Caco-2 (cell line): Measurements from ENCODE around the gene GLMP. TPM values are rescaled to one million over a fixed set of nuclear protein-coding genes. Genes with fewer than 3 reads are reported as not detected.

ENCODE experiments used
- BruUV-seq: library from RNA; stranded (reverse); fragments of 400-500 nt; replicated peaks from 2 replicates; lab custom pipeline; 2021; lab: Mats Ljungman, UMichigan
- CTCF ChIA-PET: fragments of 300-600 bp; sonication (Branson Sonifier 250); formaldehyde crosslinking; loops from one replicate; lab custom pipeline; 2022; ENCODE audit warnings: antibody characterized with exemption; lab: Charles Lee
- POLR2A ChIA-PET: fragments of 300-600 bp; sonication (Branson Sonifier 250); formaldehyde crosslinking; loops from one replicate; lab custom pipeline; 2022; ENCODE audit warnings: antibody characterized with exemption; lab: Charles Lee
- DNase-seq, 2 experiments: peaks; one replicate each; pipeline versions ENCODE4 v3.0.0 to v3.0.0-alpha.2; 2020 to 2022
- H3K27me3 ChIP-seq: replicated peaks from 2 replicates; pipeline ENCODE4 v1.6.0; 2011; ENCODE audit warnings: low read length; ENCODE audit not compliant: control insufficient read depth, insufficient read depth
- H3K36me3 ChIP-seq: 2 replicates; pipeline ENCODE4 v1.5.1; 2011; ENCODE audit warnings: low read length; ENCODE audit not compliant: control insufficient read depth, insufficient read depth
- H3K4me1 ChIP-seq: fragments of 250-450 bp; sonication (Bioruptor Pico); 2 replicates; pipeline ENCODE4 v1.5.1; 2020; ENCODE audit warnings: mild to moderate bottlenecking
- H3K4me3 ChIP-seq: 2 replicates; pipeline ENCODE4 v1.5.1; 2011; ENCODE audit warnings: low read depth, mild to moderate bottlenecking, control low read depth, low read length
- H3K9me3 ChIP-seq: fragments of 250-450 bp; sonication (Bioruptor Pico); 2 replicates; pipeline ENCODE4 v1.5.1; 2020; ENCODE audit warnings: mild to moderate bottlenecking, moderate library complexity
- H3K27ac Mint-ChIP-seq: one replicate; pipeline ENCODE4 v1.8.0; 2022; ENCODE audit warnings: mixed read lengths; ENCODE audit not compliant: unreplicated experiment
- H3K27me3 Mint-ChIP-seq: one replicate; pipeline ENCODE4 v1.8.0; 2022; ENCODE audit warnings: mixed read lengths; ENCODE audit not compliant: insufficient read depth, unreplicated experiment
- H3K36me3 Mint-ChIP-seq: one replicate; pipeline ENCODE4 v1.8.0; 2022; ENCODE audit warnings: mild to moderate bottlenecking, mixed read lengths; ENCODE audit not compliant: insufficient read depth, unreplicated experiment
- H3K4me1 Mint-ChIP-seq: one replicate; pipeline ENCODE4 v1.8.0; 2022; ENCODE audit warnings: low read depth, mixed read lengths; ENCODE audit not compliant: unreplicated experiment
- H3K4me3 Mint-ChIP-seq: one replicate; pipeline ENCODE4 v1.8.0; 2022; ENCODE audit warnings: mild to moderate bottlenecking, moderate library complexity, mixed read lengths; ENCODE audit not compliant: unreplicated experiment
- H3K9me3 Mint-ChIP-seq: one replicate; pipeline ENCODE4 v1.8.0; 2022; ENCODE audit warnings: mixed read lengths; ENCODE audit not compliant: unreplicated experiment
- CTCF ChIP-seq, 2 experiments: fragments of 200-600 bp in 1 of 2; IDR thresholded peaks; 1 replicate in 1 of 2; 2 replicates in 1 of 2; pipeline versions ENCODE4 v1.5.1 to v1.8.0; 2011 to 2022; ENCODE audit warnings: antibody characterized with exemption in 1 of 2, control low read depth in 1 of 2, inconsistent platforms in 1 of 2, low read depth in 1 of 2, low read length in 1 of 2, mild to moderate bottlenecking in 1 of 2, moderate library complexity in 1 of 2; ENCODE audit not compliant: insufficient read depth in 1 of 2, severe bottlenecking in 1 of 2, unreplicated experiment in 1 of 2
- intact Hi-C: fragments of 100-400 bp; cut with micrococcal nuclease; formaldehyde crosslinking; loops from one replicate; pipeline ENCODE4 v1.10.0; 2022; ENCODE audit not compliant: unreplicated experiment
- total RNA-seq: library from RNA; stranded (reverse); gene quantifications from 2 replicates; pipeline ENCODE4 v1.2.3, GENCODE V29; 2022

Gene GLMP
- total RNA-seq, 1 experiment from 2014 or later, result 63.9 TPM

- Histone ChIP-seq H3K4me1 (peaks cover 24% of the 10 kb centered on the region), H3K9me3 (no peaks in the 10 kb centered on the region), H3K4me3 (peak overlapping the region; percentile 78), H3K27me3 (no peaks in the 10 kb centered on the region), H3K36me3 (peaks cover 9% of the 10 kb centered on the region)
- TF ChIP-seq CTCF (IDR thresholded peaks at IDR 0.05; ENCODE audit: insufficient read depth in 1 of 2, low read depth in 1 of 2, low read length in 1 of 2, severe bottlenecking in 1 of 2, unreplicated experiment in 1 of 2), result no peak
- Mint-ChIP-seq H3K4me3 (peak overlapping the region; percentile 78), H3K27me3 (no peaks in the 10 kb centered on the region), H3K27ac (peak overlapping the region; percentile 61), H3K4me1 (peaks cover 24% of the 10 kb centered on the region), H3K36me3 (peaks cover 39% of the 10 kb centered on the region), H3K9me3 (no peaks in the 10 kb centered on the region)
- no peak for DNase-seq
- intact Hi-C loops, result loop anchor here (1.0 kb wide), 1 partner anchor 56 kb away; the partner anchor contains the start of genes CCT3 and TSACC
- CTCF ChIA-PET, result interaction anchor here (0.6 to 3.7 kb wide), 9 partner anchors 38 to 378 kb away, joined by 3 to 22 read pairs (median 5); partner anchors contain the start of gene SLC25A44
- BruUV-seq, result TSS peak; percentile 43
- POLR2A ChIA-PET, result interaction anchor here (0.6 to 2.3 kb wide), 10 partner anchors 9 to 304 kb away, joined by 3 to 13 read pairs (median 6); partner anchors contain the start of genes ARHGEF2, CCT3, GLMP and MEF2D
These were observed 13.6 kb downstream of the GLMP start for GRCh38 chr1:156281693-156282478.

GRCh38 chr1:156281281-156281680, 14.2 kb downstream of the GLMP start:
- Histone ChIP-seq H3K9me3 (no peaks in the 10 kb centered on the region), H3K4me3 (peak overlapping the region; percentile 78), H3K27me3 (no peaks in the 10 kb centered on the region), H3K36me3 (peaks cover 9% of the 10 kb centered on the region), H3K4me1 (peaks cover 24% of the 10 kb centered on the region)
- no TSS peak for BruUV-seq
- H3K4me1 Mint-ChIP-seq, result peaks cover 24% of the 10 kb centered on the region
- DNase-seq, result no peak
- H3K36me3 Mint-ChIP-seq, result peaks cover 45% of the 10 kb centered on the region
- intact Hi-C loops, result no loop called here
- ChIA-PET POLR2A (interaction anchor here (0.6 to 1.0 kb wide), 2 partner anchors 63 to 68 kb away, joined by 3 read pairs; partner anchors contain the start of gene PMF1), CTCF (interaction anchor here (0.6 to 3.7 kb wide), 2 partner anchors 38 to 56 kb away, joined by 5 to 22 read pairs; no protein-coding TSS in a partner anchor)
- H3K9me3 Mint-ChIP-seq, result no peaks in the 10 kb centered on the region
- peak overlapping the region; percentile 78 for H3K4me3 Mint-ChIP-seq
- no peak for TF ChIP-seq CTCF (IDR thresholded peaks at IDR 0.05; ENCODE audit: insufficient read depth in 1 of 2, low read depth in 1 of 2, low read length in 1 of 2, severe bottlenecking in 1 of 2, unreplicated experiment in 1 of 2)
- H3K27ac Mint-ChIP-seq, result peak overlapping the region; percentile 61
- H3K27me3 Mint-ChIP-seq, result no peaks in the 10 kb centered on the region

GRCh38 chr1:156279837-156280236, 15.6 kb downstream of the GLMP start:
- Histone ChIP-seq H3K36me3 (peaks cover 9% of the 10 kb centered on the region), H3K4me1 (peaks cover 21% of the 10 kb centered on the region), H3K27me3 (no peaks in the 10 kb centered on the region), H3K9me3 (no peaks in the 10 kb centered on the region), H3K4me3 (no peak overlapping the region)
- DNase-seq, result no peak
- no peak for TF ChIP-seq CTCF (IDR thresholded peaks at IDR 0.05; ENCODE audit: insufficient read depth in 1 of 2, low read depth in 1 of 2, low read length in 1 of 2, severe bottlenecking in 1 of 2, unreplicated experiment in 1 of 2)
- Mint-ChIP-seq H3K27me3 (no peaks in the 10 kb centered on the region), H3K27ac (no peak overlapping the region), H3K4me1 (peaks cover 24% of the 10 kb centered on the region), H3K4me3 (no peak overlapping the region), H3K36me3 (peaks cover 59% of the 10 kb centered on the region), H3K9me3 (no peaks in the 10 kb centered on the region)
- intact Hi-C loops, result no loop called here
- ChIA-PET CTCF (no interaction called here), POLR2A (interaction anchor here (0.5 kb wide), 1 partner anchor 114 kb away, joined by 3 read pairs; no protein-coding TSS in a partner anchor)
- BruUV-seq, result no TSS peak
